Cardiac fibroblast (primary cell): Measurements from ENCODE around the gene CSK.

ENCODE experiments used
- DNase-seq, 2 donors: peaks; one replicate each; pipeline versions ENCODE4 v3.0.0 to v3.0.0-alpha.2; 2010; ENCODE audit warnings: low read depth in 2 of 2
- H3K4me3 ChIP-seq, 2 donors: replicated peaks in 1 of 2; 1 replicate in 1 of 2; 2 replicates in 1 of 2; pipeline ENCODE4 v1.5.1; 2011; ENCODE audit warnings: low read depth in 2 of 2, low read length in 2 of 2, mild to moderate bottlenecking in 2 of 2, moderate library complexity in 1 of 2
- CTCF ChIP-seq: IDR thresholded peaks from one replicate; pipeline ENCODE4 v1.5.1; 2011; ENCODE audit warnings: low read depth, mild to moderate bottlenecking, low read length, inconsistent platforms

CSK gene

GRCh38 chr15:74829486-74829885 is 47.6 kb downstream of the CSK start:
- TF ChIP-seq CTCF: no peak
- no peak overlapping the region for H3K4me3 ChIP-seq
- peak in 1 of 2 donors; percentile 49 for DNase-seq

DNA sequence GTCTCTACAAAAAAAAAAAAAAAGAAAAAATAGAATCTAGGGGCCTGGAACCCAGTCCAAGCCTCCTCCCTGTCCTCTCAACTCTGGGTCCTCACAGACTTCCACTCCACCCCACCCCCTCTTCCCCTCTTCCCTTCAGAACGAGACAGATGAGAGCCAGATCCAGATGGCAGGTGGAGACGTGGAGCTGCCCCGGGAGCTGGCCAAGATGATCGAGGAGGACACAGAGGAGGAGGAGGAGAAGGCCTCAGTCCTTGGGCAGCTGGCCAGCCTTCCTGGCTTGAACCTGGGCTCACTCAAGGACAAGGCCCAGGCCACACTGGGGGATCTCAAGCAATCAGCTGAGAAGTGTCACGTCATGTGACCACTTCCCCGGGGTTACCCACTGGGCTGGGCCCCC is 48.1 kb downstream of the CSK start:
- no peak for TF ChIP-seq CTCF
- DNase-seq: no peak
- H3K4me3 ChIP-seq: no peak overlapping the region

DNA sequence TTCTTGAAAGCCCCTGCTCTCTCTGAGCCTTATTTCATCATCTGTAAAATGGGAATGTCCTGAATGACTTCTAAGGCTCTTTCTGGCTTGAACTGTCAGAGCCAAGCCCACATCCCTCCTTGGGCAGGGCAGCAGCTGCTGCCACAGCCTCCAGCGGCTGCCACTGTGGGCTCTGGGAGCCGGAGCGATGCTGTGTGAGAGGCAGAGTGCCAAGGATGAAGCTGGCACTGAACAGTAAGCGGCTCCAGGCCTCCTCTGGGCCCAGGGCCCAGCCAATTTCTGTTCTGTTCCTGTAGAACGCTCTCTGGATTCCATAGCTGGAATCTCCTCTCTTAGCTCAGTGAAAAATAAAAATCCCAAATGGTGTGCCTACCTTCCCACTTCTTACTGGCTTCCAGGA is 49.0 kb downstream of the CSK start:
- DNase-seq: no peak
- no peak overlapping the region for H3K4me3 ChIP-seq
- TF ChIP-seq CTCF: no peak

DNA sequence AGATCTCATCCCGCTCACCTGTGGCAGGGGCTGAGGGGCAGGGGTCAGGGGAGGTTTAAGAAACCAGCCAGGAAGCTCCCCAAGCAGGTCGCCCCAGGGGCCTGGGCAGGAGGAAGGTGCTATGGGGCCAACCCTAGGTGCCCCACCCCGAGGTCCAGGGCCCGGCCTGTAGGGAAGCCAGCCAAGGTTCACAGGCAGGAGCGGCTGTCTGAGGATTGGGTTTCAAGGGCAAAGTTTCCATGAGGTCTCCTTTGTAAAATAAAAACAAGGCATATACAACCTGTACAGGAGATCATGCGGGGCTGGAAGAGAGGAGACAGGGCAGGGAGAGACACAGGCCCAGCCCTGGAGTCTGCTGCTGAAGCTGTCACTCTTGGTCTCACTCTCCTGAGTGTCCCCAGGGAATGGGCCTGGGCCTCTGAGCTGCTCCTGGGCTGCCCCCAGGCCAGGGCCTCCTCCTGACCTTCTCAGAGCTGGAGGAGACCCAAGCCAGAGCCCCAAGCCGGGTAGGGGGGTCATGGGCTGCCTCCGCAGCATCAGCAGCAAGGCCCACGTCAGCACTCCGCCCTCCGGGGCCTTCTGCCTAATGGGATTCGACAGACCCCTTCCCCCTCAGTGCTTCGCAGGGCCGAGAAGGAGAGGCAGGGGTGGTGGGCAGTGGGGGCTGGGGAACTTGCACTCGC is 50.1 kb downstream of the CSK start:
- no peak for TF ChIP-seq CTCF
- DNase-seq: no peak
- no peak overlapping the region for H3K4me3 ChIP-seq

DNA sequence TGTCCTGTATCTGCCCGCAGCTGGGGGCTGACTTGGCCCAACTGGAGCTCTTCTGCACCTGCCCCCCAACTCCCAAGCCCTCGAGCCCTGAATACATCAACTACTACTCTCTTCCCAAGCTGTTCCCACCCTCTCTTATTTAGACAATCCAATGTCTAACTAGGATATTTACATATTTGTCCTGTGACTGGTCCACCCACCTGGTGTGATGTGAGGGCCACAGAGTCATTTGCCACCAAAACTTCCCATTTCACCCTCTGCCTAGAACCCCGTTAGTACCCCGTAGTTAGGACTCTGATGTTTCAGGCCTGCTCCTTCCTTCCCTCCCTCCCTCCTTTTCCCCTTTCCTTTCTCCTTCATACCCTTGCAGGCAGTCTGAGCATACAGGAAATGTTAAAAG is 50.9 kb downstream of the CSK start:
- no peak for TF ChIP-seq CTCF
- no peak overlapping the region for H3K4me3 ChIP-seq
- DNase-seq: no peak

DNA sequence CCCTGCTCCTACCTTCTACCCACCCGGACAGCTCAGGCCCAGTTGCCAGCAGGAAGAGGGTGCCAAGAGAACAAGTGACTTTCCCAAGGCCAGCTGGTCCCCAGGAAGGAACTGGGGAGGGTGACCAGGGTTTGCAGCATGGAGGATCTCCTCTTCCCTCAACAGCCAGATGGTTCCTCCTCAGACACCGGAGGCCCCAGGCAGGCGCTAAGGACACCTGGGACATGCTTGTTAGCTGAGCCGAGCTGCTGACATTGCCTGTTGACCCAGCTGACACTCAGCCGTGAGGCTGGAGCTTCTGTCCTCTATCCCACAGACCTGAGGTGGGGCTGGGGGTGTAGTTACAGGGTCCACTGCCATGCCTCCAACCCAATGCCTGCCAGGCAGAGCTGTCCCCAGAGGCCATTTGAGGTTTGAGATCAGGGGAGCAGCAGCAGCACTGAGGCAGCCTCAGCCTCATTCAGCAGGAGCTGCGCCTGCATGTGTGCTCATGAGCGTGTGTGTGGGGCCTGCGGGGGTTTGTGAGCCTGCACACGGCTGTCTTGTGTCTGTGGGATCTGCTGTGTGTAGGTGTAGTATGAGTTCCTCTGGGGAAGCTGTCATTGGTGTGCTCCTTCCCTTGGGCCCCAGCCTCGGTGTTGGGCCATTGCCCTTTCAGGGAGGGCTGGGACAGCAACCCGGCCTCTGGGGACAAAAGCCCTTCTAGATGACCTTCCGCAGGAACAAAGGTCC is 51.7 kb downstream of the CSK start:
- no peak for DNase-seq
- H3K4me3 ChIP-seq: no peak overlapping the region
- TF ChIP-seq CTCF: no peak
